Measurements from ENCODE around the gene ELK3. TPM values are rescaled to one million over a fixed set of nuclear protein-coding genes. Genes with fewer than 3 reads are reported as not detected.

Gene ELK3
- polyA plus RNA-seq, 1 experiment = 31.2 TPM

- ChIA-PET POLR2A (no interaction called here), CTCF (no interaction called here)
- TF ChIP-seq CTCF (IDR thresholded peaks at IDR 0.05; ENCODE audit: low read depth, low read length) = no peak
- Histone ChIP-seq H3K27me3 (ENCODE audit: control insufficient read depth, insufficient read depth, low read length) (peaks cover 8% of the 10 kb centered on the region), H3K27ac (ENCODE audit: low read depth, low read length) (no peak overlapping the region), H3K9me3 (ENCODE audit: control insufficient read depth, insufficient read depth, low read length) (no peaks in the 10 kb centered on the region), H3K4me3 (ENCODE audit: low read depth, low read length) (no peak overlapping the region)
- DNase-seq (ENCODE audit: low read depth, low spot score) = no peak
Observed at GRCh38 chr12:96155181-96155580, 39.0 kb upstream of the ELK3 start.

GRCh38 chr12:96155781-96156180 lies 38.4 kb upstream of the ELK3 start:
- Histone ChIP-seq H3K27ac (ENCODE audit: low read depth, low read length) (no peak overlapping the region), H3K27me3 (ENCODE audit: control insufficient read depth, insufficient read depth, low read length) (peaks cover 8% of the 10 kb centered on the region), H3K9me3 (ENCODE audit: control insufficient read depth, insufficient read depth, low read length) (no peaks in the 10 kb centered on the region), H3K4me3 (ENCODE audit: low read depth, low read length) (no peak overlapping the region)
- POLR2A ChIA-PET = no interaction called here
- CTCF ChIA-PET = no interaction called here
- TF ChIP-seq CTCF (IDR thresholded peaks at IDR 0.05; ENCODE audit: low read depth, low read length) = no peak
- DNase-seq (ENCODE audit: low read depth, low spot score) = no peak

GRCh38 chr12:96156211-96156610 lies 38.0 kb upstream of the ELK3 start:
- Histone ChIP-seq H3K27me3 (ENCODE audit: control insufficient read depth, insufficient read depth, low read length) (peaks cover 8% of the 10 kb centered on the region), H3K27ac (ENCODE audit: low read depth, low read length) (no peak overlapping the region), H3K9me3 (ENCODE audit: control insufficient read depth, insufficient read depth, low read length) (no peaks in the 10 kb centered on the region), H3K4me3 (ENCODE audit: low read depth, low read length) (no peak overlapping the region)
- ChIA-PET CTCF (no interaction called here), POLR2A (no interaction called here)
- TF ChIP-seq CTCF (IDR thresholded peaks at IDR 0.05; ENCODE audit: low read depth, low read length) = no peak
- DNase-seq (ENCODE audit: low read depth, low spot score) = no peak

GRCh38 chr12:96157427-96157826 lies 36.7 kb upstream of the ELK3 start:
- ChIA-PET POLR2A (interaction anchor here (0.6 kb wide), 1 partner anchor 811 kb away, joined by 3 read pairs; no protein-coding TSS in a partner anchor), CTCF (interaction anchor here (1.0 kb wide), 1 partner anchor 11 kb away, joined by 3 read pairs; no protein-coding TSS in a partner anchor)
- Histone ChIP-seq H3K4me3 (ENCODE audit: low read depth, low read length) (no peak overlapping the region), H3K27me3 (ENCODE audit: control insufficient read depth, insufficient read depth, low read length) (peaks cover 8% of the 10 kb centered on the region), H3K27ac (ENCODE audit: low read depth, low read length) (no peak overlapping the region), H3K9me3 (ENCODE audit: control insufficient read depth, insufficient read depth, low read length) (no peaks in the 10 kb centered on the region)
- TF ChIP-seq CTCF (IDR thresholded peaks at IDR 0.05; ENCODE audit: low read depth, low read length) = no peak
- no peak for DNase-seq (ENCODE audit: low read depth, low spot score)

- Histone ChIP-seq H3K9me3 (ENCODE audit: control insufficient read depth, insufficient read depth, low read length) (no peaks in the 10 kb centered on the region; the same call in 1 of the 2 replicates), H3K27me3 (ENCODE audit: control insufficient read depth, insufficient read depth, low read length) (peaks cover 2% of the 10 kb centered on the region), H3K4me3 (ENCODE audit: low read depth, low read length) (no peak overlapping the region), H3K27ac (ENCODE audit: low read depth, low read length) (no peak overlapping the region)
- TF ChIP-seq CTCF (IDR thresholded peaks at IDR 0.05; ENCODE audit: low read depth, low read length) = no peak
- CTCF ChIA-PET = no interaction called here
- POLR2A ChIA-PET = no interaction called here
- no peak for DNase-seq (ENCODE audit: low read depth, low spot score)
Observed at GRCh38 chr12:96164951-96165811, 29.0 kb upstream of the ELK3 start.

All from AG04450 (cell line).